Loucy (cell line): ENCODE measurements around the gene TPCN1.

Experiments used
- EZH2phosphoT487 ChIP-seq: fragments of 200-600 bp; IDR thresholded peaks from 2 replicates; pipeline ENCODE4 v1.6.1; 2018; ENCODE audit warnings: antibody characterized with exemption, mild to moderate bottlenecking, moderate library complexity, borderline replicate concordance
- TF ChIP-seq, protein P1 (sequence below): fragments of 200-600 bp; sonication (generic); conservative IDR thresholded peaks from 2 replicates; pipeline ENCODE4 v1.5.1; 2014; ENCODE audit warnings: mild to moderate bottlenecking, antibody characterized with exemption, low read length

DNA sequence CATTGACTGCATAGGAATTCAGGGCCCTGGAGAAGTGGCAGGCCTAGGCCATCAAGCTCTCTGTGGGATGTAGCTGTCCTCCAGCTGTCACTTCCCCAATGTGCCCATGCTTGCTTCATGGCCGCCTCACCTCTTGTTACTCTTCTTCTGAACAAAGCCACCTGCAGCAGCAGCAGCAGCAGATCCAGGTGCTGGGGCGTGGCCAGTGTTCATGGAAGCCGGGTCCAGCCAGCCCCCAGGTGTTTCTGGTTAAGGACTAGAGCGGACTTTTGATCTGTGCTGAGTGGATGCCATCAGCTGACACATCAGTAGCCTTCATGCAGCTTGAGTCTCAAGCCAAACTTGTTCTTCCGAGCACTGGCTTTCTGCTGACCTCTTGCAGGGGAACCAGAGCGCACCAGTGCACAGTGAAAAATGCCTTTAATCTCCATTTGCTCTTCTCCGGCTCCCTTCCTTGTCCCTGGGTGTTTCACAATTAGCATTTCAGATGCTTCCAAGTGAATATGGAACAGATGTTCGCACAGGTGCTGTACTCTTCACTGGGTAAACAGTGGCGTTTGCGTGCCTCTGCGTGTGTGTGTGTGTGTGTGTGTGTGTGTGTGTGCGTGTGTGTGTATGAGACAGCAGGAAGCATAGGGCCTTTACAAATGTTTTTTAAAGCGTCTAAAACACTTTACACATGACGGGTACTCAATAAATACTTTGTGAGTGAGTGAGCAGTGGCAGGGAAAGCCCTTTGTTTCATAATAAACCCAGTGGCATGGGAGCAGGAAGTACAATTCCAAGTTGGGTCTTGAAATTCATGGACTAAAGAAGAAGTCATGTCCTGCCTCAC is 20.1 kb downstream of the TPCN1 start:
- TF ChIP-seq, protein P1, sequence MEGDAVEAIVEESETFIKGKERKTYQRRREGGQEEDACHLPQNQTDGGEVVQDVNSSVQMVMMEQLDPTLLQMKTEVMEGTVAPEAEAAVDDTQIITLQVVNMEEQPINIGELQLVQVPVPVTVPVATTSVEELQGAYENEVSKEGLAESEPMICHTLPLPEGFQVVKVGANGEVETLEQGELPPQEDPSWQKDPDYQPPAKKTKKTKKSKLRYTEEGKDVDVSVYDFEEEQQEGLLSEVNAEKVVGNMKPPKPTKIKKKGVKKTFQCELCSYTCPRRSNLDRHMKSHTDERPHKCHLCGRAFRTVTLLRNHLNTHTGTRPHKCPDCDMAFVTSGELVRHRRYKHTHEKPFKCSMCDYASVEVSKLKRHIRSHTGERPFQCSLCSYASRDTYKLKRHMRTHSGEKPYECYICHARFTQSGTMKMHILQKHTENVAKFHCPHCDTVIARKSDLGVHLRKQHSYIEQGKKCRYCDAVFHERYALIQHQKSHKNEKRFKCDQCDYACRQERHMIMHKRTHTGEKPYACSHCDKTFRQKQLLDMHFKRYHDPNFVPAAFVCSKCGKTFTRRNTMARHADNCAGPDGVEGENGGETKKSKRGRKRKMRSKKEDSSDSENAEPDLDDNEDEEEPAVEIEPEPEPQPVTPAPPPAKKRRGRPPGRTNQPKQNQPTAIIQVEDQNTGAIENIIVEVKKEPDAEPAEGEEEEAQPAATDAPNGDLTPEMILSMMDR = no peak
- TF ChIP-seq EZH2phosphoT487 = no peak
